Activated naive CD4-positive, alpha-beta T cell treated with anti-CD3 and anti-CD28 coated beads, Interleukin-2, amount 50 U/mL, for 24 hours (primary cell): Measurements from ENCODE around the gene NEK11.

Source experiments
- H3K27ac Mint-ChIP-seq: one replicate; pipeline ENCODE4 v1.8.0; 2021; ENCODE audit warnings: mild to moderate bottlenecking, mixed read lengths
- H3K27me3 Mint-ChIP-seq: one replicate; pipeline ENCODE4 v1.8.0; 2021; ENCODE audit warnings: mixed read lengths
- H3K36me3 Mint-ChIP-seq: one replicate; pipeline ENCODE4 v1.8.0; 2021; ENCODE audit warnings: mixed read lengths
- H3K4me1 Mint-ChIP-seq: one replicate; pipeline ENCODE4 v1.8.0; 2021; ENCODE audit warnings: mixed read lengths
- H3K4me3 Mint-ChIP-seq: one replicate; pipeline ENCODE4 v1.8.0; 2021; ENCODE audit warnings: mild to moderate bottlenecking, mixed read lengths
- H3K9me3 Mint-ChIP-seq: one replicate; pipeline ENCODE4 v1.8.0; 2021; ENCODE audit warnings: mixed read lengths

The NEK11 gene

DNA sequence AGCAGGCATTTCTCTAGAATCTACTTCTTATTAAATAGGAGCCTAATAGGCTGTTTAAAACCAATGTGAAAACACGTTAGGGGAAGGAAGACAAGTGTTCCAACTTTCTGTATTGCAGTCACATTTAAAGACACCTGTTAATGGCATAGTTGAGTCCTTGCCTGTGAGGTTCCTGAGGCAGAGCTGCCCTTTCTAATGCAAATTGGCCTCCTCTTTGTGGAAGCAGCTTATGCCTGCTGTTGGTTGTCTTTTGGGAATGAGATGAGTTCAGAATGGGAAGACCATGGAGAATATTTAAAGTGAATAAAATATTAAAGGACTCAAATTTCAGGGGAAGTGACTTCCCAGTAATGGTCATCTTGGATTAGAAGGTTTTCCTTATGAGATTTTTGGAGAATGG, 51.2 kb downstream of the NEK11 start:
- no peak overlapping the region for H3K4me3 Mint-ChIP-seq
- H3K27me3 Mint-ChIP-seq: no peaks in the 10 kb centered on the region
- H3K9me3 Mint-ChIP-seq: no peaks in the 10 kb centered on the region
- no peak overlapping the region for H3K27ac Mint-ChIP-seq
- H3K36me3 Mint-ChIP-seq: peaks cover 2% of the 10 kb centered on the region
- no peaks in the 10 kb centered on the region for H3K4me1 Mint-ChIP-seq

DNA sequence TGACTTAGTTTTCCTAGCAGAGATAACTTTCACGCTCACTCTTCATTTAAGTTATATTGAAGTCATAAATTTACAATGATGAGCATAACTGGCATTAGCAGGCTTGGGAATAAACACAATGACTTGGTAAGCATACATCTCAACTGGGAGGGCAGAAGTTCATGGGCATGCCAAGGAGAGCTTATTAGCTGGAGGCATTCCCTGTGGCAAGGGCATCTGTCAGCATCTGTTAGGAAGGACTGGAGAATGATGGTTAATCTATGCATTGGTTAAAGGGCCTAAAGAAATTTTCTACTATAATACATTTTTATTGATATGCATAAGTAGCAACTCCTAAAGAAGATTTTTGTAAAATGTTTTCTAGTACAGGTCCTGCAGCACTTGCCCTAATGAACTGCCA, 52.4 kb downstream of the NEK11 start:
- peaks cover 2% of the 10 kb centered on the region for H3K36me3 Mint-ChIP-seq
- H3K9me3 Mint-ChIP-seq: no peaks in the 10 kb centered on the region
- H3K27ac Mint-ChIP-seq: no peak overlapping the region
- H3K4me3 Mint-ChIP-seq: no peak overlapping the region
- no peaks in the 10 kb centered on the region for H3K4me1 Mint-ChIP-seq
- no peaks in the 10 kb centered on the region for H3K27me3 Mint-ChIP-seq

DNA sequence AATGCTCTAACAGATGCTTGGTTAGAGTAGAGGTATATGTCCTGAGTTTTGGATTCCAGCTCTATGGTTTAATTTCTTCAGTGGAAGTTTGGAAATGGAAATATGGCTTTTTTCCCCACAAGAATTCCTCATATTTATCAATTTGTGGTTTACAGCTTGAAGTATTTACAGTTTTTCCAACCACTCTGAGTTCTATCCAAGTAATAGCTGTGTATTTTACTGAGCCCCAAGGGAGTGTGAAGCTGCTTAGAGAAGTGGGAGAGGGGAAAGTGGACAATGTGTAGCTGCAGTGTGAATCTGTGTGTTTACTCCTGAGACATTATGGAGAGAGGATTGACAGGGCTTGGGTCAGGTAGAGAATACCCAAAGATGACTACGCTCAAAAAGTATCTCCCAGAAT, 54.5 kb downstream of the NEK11 start:
- H3K4me3 Mint-ChIP-seq: no peak overlapping the region
- H3K4me1 Mint-ChIP-seq: no peaks in the 10 kb centered on the region
- no peak overlapping the region for H3K27ac Mint-ChIP-seq
- no peaks in the 10 kb centered on the region for H3K27me3 Mint-ChIP-seq
- no peaks in the 10 kb centered on the region for H3K9me3 Mint-ChIP-seq
- peaks cover 2% of the 10 kb centered on the region for H3K36me3 Mint-ChIP-seq

DNA sequence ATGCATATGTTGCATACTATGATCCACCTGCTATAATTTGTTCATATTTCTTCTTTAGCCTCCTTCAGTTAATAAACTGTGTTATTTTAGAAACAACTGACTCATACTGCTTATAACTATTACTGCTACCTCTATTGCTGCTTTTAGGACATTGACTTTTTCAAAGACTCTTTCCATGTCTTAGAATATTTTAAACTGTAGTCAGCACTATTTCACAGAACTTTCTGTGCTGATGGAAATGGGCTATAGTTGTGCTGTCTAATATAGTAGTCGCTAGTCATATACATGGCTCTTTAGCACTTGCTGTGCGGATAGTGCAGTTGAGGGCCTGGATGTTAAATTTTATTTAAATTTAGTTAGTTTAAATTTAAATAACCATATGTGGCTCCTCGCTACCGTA, 55.6 kb downstream of the NEK11 start:
- Mint-ChIP-seq H3K4me3 (no peak overlapping the region), H3K4me1 (no peaks in the 10 kb centered on the region), H3K27me3 (no peaks in the 10 kb centered on the region), H3K36me3 (peaks cover 2% of the 10 kb centered on the region), H3K9me3 (no peaks in the 10 kb centered on the region), H3K27ac (no peak overlapping the region)

DNA sequence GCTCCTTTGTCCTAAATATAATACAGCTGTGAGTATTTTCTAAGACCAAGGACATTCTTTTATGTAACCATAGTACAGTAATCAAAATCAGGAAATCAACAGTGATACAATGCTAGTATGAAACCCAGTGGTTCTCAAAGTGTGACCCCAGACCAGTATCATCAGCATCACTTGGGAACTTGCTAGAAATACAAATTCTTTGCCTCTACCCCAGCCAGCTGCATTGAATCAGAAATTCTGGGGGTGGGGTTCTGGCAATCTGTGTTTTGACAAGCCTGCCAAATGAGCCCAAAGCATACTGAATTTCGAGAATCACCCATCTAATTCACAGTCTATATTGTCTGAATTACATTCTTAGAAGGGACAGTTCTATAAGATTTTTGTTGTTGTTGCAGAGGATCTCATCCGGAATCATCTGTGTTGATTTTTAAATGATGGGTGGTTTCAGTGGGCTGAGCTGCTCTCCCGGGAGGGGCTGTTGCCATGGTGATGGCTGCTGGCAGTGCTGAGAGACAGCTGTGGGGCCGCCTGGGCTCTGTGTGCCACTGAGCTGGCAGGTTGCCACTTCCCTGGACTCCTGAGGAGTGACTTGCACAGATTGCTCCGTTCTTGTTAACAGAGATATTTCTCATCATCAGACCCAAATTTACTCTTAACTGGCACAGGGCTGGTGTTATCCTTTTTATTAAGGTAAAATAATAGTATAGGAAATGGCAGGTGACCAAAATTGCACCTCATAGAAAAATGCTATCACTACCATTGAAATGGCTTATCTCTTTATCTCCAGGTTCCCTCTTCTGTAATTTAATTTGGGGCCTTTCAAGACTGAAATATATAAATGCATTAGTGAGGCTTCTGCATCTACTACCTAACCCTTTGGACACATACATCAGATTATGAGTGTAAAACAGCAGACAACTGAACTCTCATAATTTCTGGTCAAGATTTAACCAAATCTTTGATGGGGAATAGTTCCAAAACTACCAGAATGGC, 56.5 kb downstream of the NEK11 start:
- no peak overlapping the region for H3K27ac Mint-ChIP-seq
- H3K9me3 Mint-ChIP-seq: no peaks in the 10 kb centered on the region
- peaks cover 2% of the 10 kb centered on the region for H3K36me3 Mint-ChIP-seq
- no peaks in the 10 kb centered on the region for H3K27me3 Mint-ChIP-seq
- no peak overlapping the region for H3K4me3 Mint-ChIP-seq
- H3K4me1 Mint-ChIP-seq: no peaks in the 10 kb centered on the region

DNA sequence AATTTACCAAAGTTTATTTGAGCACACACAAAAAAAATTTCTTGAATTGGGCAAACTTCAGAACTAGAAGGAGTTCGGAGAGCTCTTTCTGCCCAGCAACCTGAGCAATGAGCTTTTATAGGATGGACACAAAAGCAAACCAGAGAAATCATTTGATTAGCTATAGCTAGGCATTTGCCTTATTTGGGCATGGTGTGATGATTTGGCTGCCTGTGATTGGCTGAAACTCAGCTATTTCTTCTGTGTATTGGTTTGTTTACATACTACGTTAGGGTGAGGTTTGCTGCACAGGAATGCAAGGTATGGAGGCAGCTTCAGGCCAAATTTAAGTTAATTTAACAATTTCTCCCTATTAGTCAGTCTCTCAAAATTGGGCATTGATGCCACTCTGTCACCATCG, 65.1 kb downstream of the NEK11 start:
- Mint-ChIP-seq H3K27ac (no peak overlapping the region), H3K9me3 (no peaks in the 10 kb centered on the region), H3K27me3 (no peaks in the 10 kb centered on the region), H3K4me3 (no peak overlapping the region), H3K4me1 (no peaks in the 10 kb centered on the region), H3K36me3 (peaks cover 3% of the 10 kb centered on the region)

DNA sequence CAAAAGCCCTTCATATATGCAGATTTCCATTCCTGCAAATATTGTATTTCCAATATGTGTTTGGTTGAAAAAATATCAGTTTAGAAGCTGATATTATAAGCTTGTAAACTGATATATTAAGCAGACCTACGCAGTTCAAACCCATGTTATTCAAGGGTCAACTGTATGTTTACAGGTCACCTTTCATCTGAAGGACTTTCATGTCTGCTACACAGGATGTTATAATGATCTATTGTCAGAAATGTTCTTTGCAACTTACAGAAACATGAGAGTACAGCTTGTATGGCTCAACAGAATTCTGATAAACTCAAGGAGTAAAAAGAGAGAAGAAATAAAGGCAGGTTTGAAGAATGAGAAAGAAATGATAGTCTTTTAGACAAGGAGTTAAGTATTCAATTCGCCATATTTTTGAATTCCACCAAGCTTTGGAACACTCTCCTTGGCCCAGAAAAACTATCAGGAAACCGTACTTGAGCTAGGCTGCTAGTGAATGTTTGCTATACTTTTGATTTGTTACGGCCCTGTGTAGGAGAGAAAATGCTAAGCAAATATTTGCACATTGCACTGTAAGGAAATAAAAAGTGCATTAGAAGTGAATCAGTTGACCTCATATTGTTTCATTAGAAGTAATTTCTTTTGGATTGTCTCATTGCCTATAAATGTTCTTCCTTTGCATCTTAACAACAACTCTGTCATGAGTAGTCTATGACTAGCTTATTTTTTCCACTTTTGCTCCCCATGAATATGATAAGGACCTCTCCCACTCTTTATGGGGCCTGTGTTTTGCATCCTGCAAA, 81.2 kb downstream of the NEK11 start:
- peaks cover 9% of the 10 kb centered on the region for H3K36me3 Mint-ChIP-seq
- H3K9me3 Mint-ChIP-seq: no peaks in the 10 kb centered on the region
- peaks cover 3% of the 10 kb centered on the region for H3K4me1 Mint-ChIP-seq
- H3K27ac Mint-ChIP-seq: no peak overlapping the region
- H3K27me3 Mint-ChIP-seq: no peaks in the 10 kb centered on the region
- H3K4me3 Mint-ChIP-seq: no peak overlapping the region

DNA sequence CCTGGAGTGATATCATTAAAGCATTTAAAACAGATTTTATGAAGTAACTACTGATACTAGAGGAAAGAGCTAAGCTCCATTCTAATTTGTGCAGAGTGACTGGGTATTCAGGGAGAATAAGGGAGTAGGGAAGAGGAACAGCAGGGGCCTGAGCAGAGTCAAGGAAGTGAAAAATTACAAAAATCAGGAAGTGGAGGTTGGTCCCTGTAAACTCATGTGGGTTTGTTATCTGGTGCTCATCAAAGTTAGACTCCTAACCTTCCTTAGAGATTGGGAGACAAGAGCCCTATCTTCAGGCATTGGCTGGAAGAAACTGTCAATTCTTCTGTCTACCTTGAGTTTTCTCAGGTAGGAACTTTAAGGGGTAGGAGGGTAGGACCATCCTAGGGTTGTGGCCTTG, 82.5 kb downstream of the NEK11 start:
- peaks cover 6% of the 10 kb centered on the region for H3K36me3 Mint-ChIP-seq
- H3K27ac Mint-ChIP-seq: no peak overlapping the region
- no peaks in the 10 kb centered on the region for H3K9me3 Mint-ChIP-seq
- H3K27me3 Mint-ChIP-seq: no peaks in the 10 kb centered on the region
- no peak overlapping the region for H3K4me3 Mint-ChIP-seq
- peaks cover 3% of the 10 kb centered on the region for H3K4me1 Mint-ChIP-seq

DNA sequence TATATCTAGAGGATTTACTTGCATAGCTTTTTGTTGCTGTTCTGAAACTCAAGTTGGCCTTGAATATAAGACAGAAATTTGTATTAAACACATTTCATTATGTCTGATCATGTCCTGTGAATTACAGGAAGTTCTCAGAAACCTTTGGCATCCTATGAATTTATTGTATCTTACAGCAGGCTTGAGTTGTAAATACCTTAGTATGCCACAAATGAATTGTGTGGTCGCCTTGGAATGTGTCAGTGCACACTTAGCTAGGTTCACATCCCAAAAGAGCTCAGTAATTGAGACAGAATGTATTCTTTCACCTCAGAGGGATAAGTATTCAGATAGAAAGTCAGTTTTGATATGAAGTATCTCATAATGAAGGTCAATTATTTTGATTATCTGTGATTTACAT, 83.4 kb downstream of the NEK11 start:
- H3K27me3 Mint-ChIP-seq: no peaks in the 10 kb centered on the region
- H3K4me3 Mint-ChIP-seq: no peak overlapping the region
- H3K9me3 Mint-ChIP-seq: no peaks in the 10 kb centered on the region
- H3K27ac Mint-ChIP-seq: no peak overlapping the region
- peaks cover 6% of the 10 kb centered on the region for H3K36me3 Mint-ChIP-seq
- H3K4me1 Mint-ChIP-seq: peaks cover 3% of the 10 kb centered on the region

DNA sequence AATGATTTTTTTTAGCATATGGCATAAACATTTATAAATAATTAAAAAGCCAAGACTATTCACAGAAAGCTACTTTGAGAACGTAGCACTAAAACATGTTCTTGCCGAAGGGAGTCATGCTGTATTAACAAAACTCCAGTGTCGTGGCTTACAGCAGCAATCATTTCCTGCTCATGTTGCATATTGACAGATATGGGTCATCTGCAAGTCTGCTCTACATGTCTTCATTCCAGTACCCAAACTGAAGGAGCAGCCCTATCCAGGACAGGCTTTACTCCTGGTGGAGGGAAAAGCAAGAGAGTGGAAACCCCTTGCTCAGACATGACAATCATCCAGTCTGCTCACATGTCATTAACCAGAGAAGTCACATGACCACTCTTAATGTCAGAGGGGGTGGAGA, 87.6 kb downstream of the NEK11 start:
- Mint-ChIP-seq H3K4me1 (no peaks in the 10 kb centered on the region), H3K9me3 (no peaks in the 10 kb centered on the region), H3K4me3 (no peak overlapping the region), H3K27ac (no peak overlapping the region), H3K27me3 (no peaks in the 10 kb centered on the region), H3K36me3 (peaks cover 6% of the 10 kb centered on the region)

DNA sequence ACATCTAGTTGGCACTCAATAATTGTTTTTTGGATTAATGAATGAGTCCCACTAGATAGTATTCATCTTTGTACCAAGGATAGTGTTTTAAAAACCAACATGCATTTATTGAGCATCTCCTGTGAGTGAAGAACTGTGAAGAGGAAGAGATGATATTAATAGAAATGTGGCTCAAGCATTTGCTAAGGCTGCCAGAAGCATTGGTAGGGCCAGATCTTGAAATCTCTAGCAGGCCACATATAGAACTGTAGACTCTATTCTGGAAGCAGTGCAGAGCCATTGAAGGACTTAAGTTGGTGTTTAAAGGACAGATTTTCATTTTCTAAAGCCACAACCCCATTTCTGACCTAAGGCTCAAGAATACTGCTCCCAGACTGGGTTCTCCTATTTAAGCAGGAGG, 99.0 kb downstream of the NEK11 start:
- H3K36me3 Mint-ChIP-seq: peaks cover 5% of the 10 kb centered on the region
- no peaks in the 10 kb centered on the region for H3K4me1 Mint-ChIP-seq
- no peak overlapping the region for H3K4me3 Mint-ChIP-seq
- peaks cover 20% of the 10 kb centered on the region for H3K9me3 Mint-ChIP-seq
- H3K27me3 Mint-ChIP-seq: no peaks in the 10 kb centered on the region
- no peak overlapping the region for H3K27ac Mint-ChIP-seq

DNA sequence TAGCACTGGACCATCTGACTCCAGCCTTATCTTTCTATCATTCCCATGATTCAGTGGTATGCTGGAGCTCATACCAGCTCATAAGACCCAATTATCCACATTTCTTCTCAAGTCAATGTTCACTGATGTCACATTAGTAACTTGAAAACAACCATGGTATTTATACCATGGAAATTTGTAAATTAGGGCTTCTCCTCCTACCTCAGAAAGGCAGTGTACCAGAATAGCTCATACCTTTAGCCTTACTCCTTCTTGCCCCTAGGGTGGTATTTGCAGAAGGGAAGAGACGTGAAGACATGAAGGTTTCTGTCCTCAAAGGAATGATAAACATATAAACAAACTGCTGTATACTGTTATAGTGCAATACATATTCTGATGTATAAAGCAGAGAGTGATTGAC, 114.2 kb downstream of the NEK11 start:
- H3K4me3 Mint-ChIP-seq: no peak overlapping the region
- no peaks in the 10 kb centered on the region for H3K4me1 Mint-ChIP-seq
- H3K36me3 Mint-ChIP-seq: peaks cover 2% of the 10 kb centered on the region
- H3K9me3 Mint-ChIP-seq: peaks cover 6% of the 10 kb centered on the region
- no peak overlapping the region for H3K27ac Mint-ChIP-seq
- no peaks in the 10 kb centered on the region for H3K27me3 Mint-ChIP-seq

DNA sequence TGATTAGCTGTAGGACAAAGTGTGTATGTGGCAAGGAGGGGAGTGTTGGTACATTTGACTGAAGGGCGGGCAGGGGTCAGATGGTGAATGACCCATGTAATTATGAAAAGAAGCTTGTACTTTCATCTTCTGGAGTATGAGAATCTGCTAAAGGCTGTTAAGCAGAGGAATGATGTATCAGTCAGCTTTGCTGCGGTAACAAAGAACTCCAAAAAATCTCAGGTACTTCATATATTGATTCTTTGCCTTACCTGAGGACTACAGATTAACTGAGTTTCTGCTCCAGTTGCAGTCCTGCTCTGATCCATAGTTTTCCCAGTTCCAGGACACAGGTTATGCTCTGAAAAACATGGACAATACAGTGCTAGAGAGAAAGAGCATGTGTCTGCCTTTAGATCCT, 115.1 kb downstream of the NEK11 start:
- peaks cover 4% of the 10 kb centered on the region for H3K36me3 Mint-ChIP-seq
- no peaks in the 10 kb centered on the region for H3K4me1 Mint-ChIP-seq
- no peak overlapping the region for H3K4me3 Mint-ChIP-seq
- peaks cover 6% of the 10 kb centered on the region for H3K9me3 Mint-ChIP-seq
- H3K27ac Mint-ChIP-seq: no peak overlapping the region
- no peaks in the 10 kb centered on the region for H3K27me3 Mint-ChIP-seq

DNA sequence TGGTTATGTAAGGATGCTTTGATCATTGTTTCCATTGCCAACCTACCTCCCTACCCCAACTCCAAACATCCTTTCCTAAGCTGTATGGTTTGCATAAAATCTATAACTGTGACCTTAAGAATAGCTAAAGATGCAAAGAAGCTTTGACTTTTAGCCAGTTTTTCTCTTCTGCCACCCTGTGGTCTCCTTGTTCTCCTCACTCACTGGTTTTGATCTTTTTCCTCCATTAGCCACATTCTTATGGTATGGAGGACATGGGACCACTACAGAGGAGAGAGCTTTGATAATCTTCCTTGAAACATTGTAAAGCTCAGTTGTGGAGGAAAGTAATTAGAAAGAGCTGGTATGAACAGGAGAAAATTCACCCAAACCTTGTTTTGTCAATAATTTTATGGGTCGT, 115.9 kb downstream of the NEK11 start:
- Mint-ChIP-seq H3K27ac (no peak overlapping the region), H3K4me3 (no peak overlapping the region), H3K4me1 (no peaks in the 10 kb centered on the region), H3K27me3 (no peaks in the 10 kb centered on the region), H3K36me3 (peaks cover 4% of the 10 kb centered on the region), H3K9me3 (peaks cover 6% of the 10 kb centered on the region)

DNA sequence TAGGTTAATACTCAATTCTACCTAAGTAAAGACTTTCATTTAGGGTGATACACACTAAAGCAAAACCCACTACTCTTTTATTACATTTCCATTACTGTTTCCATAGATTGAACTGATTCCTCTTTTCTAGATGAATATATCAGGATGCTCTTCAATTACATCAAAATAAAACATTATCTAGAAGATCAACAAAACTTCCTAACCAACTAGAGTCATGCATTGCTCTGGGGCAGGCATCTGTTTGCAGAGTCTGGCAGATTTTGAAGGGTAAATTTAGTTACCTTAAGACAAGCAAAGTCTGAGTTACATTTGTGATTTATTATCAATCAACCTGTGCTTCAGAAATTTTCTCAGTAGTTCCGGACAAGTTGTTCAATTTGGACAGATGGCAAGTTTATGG, 117.1 kb downstream of the NEK11 start:
- Mint-ChIP-seq H3K4me1 (no peaks in the 10 kb centered on the region), H3K27ac (no peak overlapping the region)

DNA sequence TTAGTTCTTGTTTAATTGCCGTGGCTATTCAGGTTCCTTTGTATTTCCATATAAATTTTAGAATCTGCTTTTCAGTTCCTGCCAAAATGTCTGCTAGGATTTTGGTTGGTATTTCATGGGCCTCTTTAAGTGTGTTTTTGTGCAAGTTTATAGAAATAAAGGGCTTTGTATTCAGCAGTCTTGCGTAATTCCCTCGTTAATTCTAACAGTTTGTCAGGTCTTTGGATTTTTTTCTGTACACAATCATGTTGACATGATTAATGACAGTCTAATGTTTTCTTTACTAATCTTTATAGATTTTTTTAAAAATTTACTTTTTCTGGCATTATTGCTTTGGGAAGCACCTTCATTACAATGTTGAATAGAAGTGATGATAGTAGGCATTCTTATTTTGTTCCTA, 120.9 kb downstream of the NEK11 start:
- H3K4me3 Mint-ChIP-seq: no peak overlapping the region
- H3K36me3 Mint-ChIP-seq: peaks cover 2% of the 10 kb centered on the region
- no peaks in the 10 kb centered on the region for H3K4me1 Mint-ChIP-seq
- no peaks in the 10 kb centered on the region for H3K27me3 Mint-ChIP-seq
- peaks cover 4% of the 10 kb centered on the region for H3K9me3 Mint-ChIP-seq
- H3K27ac Mint-ChIP-seq: no peak overlapping the region

More for the DNA sequence above, 117.1 kb downstream of the NEK11 start:
- no peaks in the 10 kb centered on the region for H3K27me3 Mint-ChIP-seq
- H3K36me3 Mint-ChIP-seq: peaks cover 4% of the 10 kb centered on the region
- no peak overlapping the region for H3K4me3 Mint-ChIP-seq
- peaks cover 6% of the 10 kb centered on the region for H3K9me3 Mint-ChIP-seq
